ENCODE results near the gene RIC1. TPM values are rescaled to one million over a fixed set of nuclear protein-coding genes. Genes with fewer than 3 reads are reported as not detected.
"Not testable (repeated sequence)": the region's sequence is repeated elsewhere in the genome, so short reads cannot be mapped to it uniquely, and the experiment has no call there.

Gene RIC1, protein sequence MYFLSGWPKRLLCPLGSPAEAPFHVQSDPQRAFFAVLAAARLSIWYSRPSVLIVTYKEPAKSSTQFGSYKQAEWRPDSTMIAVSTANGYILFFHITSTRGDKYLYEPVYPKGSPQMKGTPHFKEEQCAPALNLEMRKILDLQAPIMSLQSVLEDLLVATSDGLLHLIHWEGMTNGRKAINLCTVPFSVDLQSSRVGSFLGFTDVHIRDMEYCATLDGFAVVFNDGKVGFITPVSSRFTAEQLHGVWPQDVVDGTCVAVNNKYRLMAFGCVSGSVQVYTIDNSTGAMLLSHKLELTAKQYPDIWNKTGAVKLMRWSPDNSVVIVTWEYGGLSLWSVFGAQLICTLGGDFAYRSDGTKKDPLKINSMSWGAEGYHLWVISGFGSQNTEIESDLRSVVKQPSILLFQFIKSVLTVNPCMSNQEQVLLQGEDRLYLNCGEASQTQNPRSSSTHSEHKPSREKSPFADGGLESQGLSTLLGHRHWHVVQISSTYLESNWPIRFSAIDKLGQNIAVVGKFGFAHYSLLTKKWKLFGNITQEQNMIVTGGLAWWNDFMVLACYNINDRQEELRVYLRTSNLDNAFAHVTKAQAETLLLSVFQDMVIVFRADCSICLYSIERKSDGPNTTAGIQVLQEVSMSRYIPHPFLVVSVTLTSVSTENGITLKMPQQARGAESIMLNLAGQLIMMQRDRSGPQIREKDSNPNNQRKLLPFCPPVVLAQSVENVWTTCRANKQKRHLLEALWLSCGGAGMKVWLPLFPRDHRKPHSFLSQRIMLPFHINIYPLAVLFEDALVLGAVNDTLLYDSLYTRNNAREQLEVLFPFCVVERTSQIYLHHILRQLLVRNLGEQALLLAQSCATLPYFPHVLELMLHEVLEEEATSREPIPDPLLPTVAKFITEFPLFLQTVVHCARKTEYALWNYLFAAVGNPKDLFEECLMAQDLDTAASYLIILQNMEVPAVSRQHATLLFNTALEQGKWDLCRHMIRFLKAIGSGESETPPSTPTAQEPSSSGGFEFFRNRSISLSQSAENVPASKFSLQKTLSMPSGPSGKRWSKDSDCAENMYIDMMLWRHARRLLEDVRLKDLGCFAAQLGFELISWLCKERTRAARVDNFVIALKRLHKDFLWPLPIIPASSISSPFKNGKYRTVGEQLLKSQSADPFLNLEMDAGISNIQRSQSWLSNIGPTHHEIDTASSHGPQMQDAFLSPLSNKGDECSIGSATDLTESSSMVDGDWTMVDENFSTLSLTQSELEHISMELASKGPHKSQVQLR (N-terminal part only)
- total RNA-seq (10 to 100 TPM; 15.4 to 33.1 (median 18.9) TPM), polyA plus RNA-seq (10 to 100 TPM in 1 of 3 donors, 1 to 10 TPM in 2; 3.6 to 11.3 (median 3.8) TPM)
- long read RNA-seq, donor 1, partial matches to known transcripts: 10 of 21 reads
- long read RNA-seq, donor 1, other reads (novel, unspliced or antisense): 11 of 21 reads
- long read RNA-seq, donor 2, partial matches to known transcripts: 14 of 14 reads
- long read RNA-seq, donor 2, other reads (novel, unspliced or antisense): 0 of 14 reads
- long read RNA-seq, donor 3, full-length matches to known transcripts: 1 of 11 reads
- long read RNA-seq, donor 3, partial matches to known transcripts: 10 of 11 reads
- long read RNA-seq, donor 3, other reads (novel, unspliced or antisense): 0 of 11 reads
- long read RNA-seq, donor 4, partial matches to known transcripts: 0 of 3 reads
- long read RNA-seq, donor 4, other reads (novel, unspliced or antisense): 3 of 3 reads
- long read RNA-seq, donor 5, full-length matches to known transcripts: 10 of 17 reads
- long read RNA-seq, donor 5, partial matches to known transcripts: 5 of 17 reads
- long read RNA-seq, donor 5, other reads (novel, unspliced or antisense): 2 of 17 reads
- long read RNA-seq, donor 6, partial matches to known transcripts: 1 of 2 reads
- long read RNA-seq, donor 6, other reads (novel, unspliced or antisense): 1 of 2 reads
- long read RNA-seq, donor 7: 0 reads
- long read RNA-seq, donor 8, partial matches to known transcripts: 33 of 33 reads
- long read RNA-seq, donor 8, other reads (novel, unspliced or antisense): 0 of 33 reads
- long read RNA-seq, donor 9, partial matches to known transcripts: 5 of 10 reads
- long read RNA-seq, donor 9, other reads (novel, unspliced or antisense): 5 of 10 reads
- long read RNA-seq, donor 10: 0 reads

DNA sequence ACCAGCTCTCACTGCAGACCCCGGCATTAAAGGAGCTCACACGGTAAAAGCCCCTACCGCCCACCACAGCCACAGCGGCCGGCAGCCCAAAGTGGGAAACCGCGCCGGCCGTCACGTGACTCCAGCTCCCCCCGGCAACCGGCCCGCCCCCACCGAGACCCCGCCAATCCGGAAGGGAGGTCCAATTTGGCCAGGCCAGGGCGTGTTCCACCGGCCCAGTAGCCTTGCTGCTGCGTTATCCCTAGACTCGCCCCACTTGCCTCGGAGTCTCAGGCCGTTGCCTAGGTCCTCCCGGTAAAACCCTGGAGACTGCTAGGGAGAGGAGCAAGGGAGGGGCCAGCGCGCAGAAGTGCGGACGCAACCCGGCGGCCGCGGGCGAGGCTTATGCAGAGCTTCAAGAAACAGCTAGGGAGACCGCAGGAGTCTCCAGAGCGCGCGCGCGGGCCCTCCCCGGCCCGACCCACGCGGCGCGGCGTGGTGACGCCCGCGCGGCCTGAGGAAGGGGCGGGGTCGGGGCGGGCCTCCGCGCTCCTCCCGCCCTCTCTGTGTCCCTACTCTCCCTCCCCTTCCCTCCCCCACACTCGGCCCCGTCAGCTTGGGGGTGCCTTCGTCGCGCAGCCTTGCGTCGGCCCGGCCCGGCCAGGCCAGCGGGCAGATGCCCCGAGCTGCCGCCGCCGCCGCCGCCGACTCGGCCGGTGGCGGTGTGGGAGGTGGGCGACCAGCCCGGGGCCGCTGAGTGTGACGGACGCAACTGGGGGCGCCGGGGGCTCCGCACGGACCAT is at the start of gene RIC1:
Gene RIC1, plus strand, starts transcription at position 578 of the 782 bp plus-strand sequence. Its CDS starts 203 bp downstream, at position 781.
- H3K4me3 ChIP-seq: peak within 1 kb of the TSS; percentile 64 to 97 (median 82)
- peak within 1 kb of the TSS; percentile 85 to 98 (median 92) for H3K27ac ChIP-seq
- no peaks in the 10 kb centered on the region for H3K27me3 ChIP-seq
- H3K4me1 ChIP-seq (replicated peaks in 1 of 2): peaks cover 14 to 51% of the 10 kb centered on the region in 2 donors
- 0 to 1% (median 0%) methylated on average over 16 to 84 of the region's 84 CpGs; no CpG with 5 or more reads in 1 of the 4 donors for WGBS, 4 donors
- peak; percentile 82 to 92 for TF ChIP-seq POLR2A (IDR thresholded peaks at IDR 0.05)
- TF ChIP-seq, protein P1, sequence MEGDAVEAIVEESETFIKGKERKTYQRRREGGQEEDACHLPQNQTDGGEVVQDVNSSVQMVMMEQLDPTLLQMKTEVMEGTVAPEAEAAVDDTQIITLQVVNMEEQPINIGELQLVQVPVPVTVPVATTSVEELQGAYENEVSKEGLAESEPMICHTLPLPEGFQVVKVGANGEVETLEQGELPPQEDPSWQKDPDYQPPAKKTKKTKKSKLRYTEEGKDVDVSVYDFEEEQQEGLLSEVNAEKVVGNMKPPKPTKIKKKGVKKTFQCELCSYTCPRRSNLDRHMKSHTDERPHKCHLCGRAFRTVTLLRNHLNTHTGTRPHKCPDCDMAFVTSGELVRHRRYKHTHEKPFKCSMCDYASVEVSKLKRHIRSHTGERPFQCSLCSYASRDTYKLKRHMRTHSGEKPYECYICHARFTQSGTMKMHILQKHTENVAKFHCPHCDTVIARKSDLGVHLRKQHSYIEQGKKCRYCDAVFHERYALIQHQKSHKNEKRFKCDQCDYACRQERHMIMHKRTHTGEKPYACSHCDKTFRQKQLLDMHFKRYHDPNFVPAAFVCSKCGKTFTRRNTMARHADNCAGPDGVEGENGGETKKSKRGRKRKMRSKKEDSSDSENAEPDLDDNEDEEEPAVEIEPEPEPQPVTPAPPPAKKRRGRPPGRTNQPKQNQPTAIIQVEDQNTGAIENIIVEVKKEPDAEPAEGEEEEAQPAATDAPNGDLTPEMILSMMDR (IDR thresholded peaks at IDR 0.05): peak in 1 of 6 experiments; percentile 40
- no peaks in the 10 kb centered on the region for H3K36me3 ChIP-seq (replicated peaks in 1 of 2)
- H3K9me3 ChIP-seq (replicated peaks in 1 of 3): no peaks in the 10 kb centered on the region
- intact Hi-C loops (cut with DNase I): no loop called here
- DNase-seq: peak; percentile 90 to 95 (median 93)

DNA sequence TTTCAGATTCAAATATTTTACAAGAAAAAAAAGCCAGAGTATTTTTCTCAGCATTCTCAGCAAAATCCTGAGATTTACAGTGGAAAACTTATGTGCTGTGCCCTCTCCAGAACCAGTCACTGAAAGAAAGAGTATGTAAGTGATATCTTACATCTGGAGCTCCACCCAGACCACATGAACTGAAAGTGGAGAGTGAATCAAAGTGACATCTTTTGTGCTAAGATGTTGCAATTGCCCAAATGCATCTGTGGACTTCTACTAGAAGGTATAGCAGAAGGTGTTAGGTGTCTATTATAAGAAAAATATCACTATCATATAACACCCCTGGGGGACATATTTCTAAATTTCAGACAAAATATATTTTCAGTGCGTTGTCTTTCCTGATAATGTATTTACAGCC is 49.0 kb upstream of the RIC1 start:
- no peak for TF ChIP-seq POLR2A (IDR thresholded peaks at IDR 0.05)
- TF ChIP-seq, protein P1 (IDR thresholded peaks at IDR 0.05): no peak
- no peaks in the 10 kb centered on the region for H3K27me3 ChIP-seq
- intact Hi-C loops (cut with DNase I): no loop called here

DNA sequence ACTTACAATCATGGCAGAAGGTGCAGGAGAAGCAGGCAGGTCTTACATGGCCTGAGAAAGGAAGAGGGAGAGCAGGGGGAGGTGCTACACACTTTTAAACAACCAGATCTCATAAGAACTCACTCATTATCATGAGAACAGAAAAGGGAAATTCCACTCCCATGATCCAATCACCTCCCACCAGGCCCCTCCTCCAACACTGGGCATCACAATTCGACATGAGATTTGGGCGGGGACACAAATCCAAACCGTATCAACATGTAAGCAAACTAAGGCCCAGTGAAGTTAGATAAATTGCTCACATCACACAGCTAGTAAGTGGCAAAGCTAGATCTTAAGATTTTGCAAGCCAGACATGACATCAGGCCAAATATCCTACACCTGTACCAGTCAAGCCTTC is 48.3 kb upstream of the RIC1 start:
- intact Hi-C loops (cut with DNase I): no loop called here
- TF ChIP-seq POLR2A (IDR thresholded peaks at IDR 0.05): no peak
- TF ChIP-seq, protein P1 (IDR thresholded peaks at IDR 0.05): no peak
- Histone ChIP-seq H3K9me3 (replicated peaks in 1 of 3) (no peaks in the 10 kb centered on the region), H3K4me1 (replicated peaks in 1 of 2) (no peaks in the 10 kb centered on the region), H3K36me3 (replicated peaks in 1 of 2) (no peaks in the 10 kb centered on the region), H3K4me3 (no peak overlapping the region), H3K27me3 (no peaks in the 10 kb centered on the region), H3K27ac (no peak overlapping the region)
- WGBS, 4 donors: 71 to 91% (median 90%) methylated on average over 3 of the region's 3 CpGs
- no peak for DNase-seq

More for the DNA sequence above, 49.0 kb upstream of the RIC1 start:
- 78 to 94% (median 81%) methylated on average over 1 of the region's 1 CpG for WGBS, 4 donors
- Histone ChIP-seq H3K36me3 (replicated peaks in 1 of 2) (no peaks in the 10 kb centered on the region), H3K9me3 (replicated peaks in 1 of 3) (no peaks in the 10 kb centered on the region), H3K4me1 (replicated peaks in 1 of 2) (no peaks in the 10 kb centered on the region), H3K4me3 (no peak overlapping the region), H3K27ac (no peak overlapping the region)
- DNase-seq: no peak

DNA sequence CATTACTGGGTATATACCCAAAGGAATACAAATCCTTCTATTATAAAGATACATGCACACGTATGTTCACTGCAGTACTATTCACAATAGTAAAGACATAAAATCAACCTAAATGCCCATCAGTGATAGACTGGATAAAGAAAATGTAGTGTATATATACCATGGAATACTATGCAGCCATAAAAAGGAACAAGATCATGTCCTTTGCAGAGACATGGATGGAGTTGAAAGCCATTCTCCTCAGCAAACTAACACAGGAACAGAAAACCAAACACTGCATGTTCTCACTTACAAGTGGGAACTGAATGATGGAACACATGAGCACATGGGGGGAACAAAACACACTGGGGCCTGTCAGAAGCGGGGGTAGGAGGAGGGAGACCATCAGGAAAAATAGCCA is 47.2 kb upstream of the RIC1 start:
- H3K27me3 ChIP-seq; H3K36me3 ChIP-seq (replicated peaks in 1 of 2); H3K27ac ChIP-seq; H3K4me1 ChIP-seq (replicated peaks in 1 of 2); H3K4me3 ChIP-seq; intact Hi-C loops (cut with DNase I); H3K9me3 ChIP-seq (replicated peaks in 1 of 3); DNase-seq: not testable (repeated sequence)
- 90 to 95% (median 95%) methylated on average over 2 of the region's 2 CpGs for WGBS, 4 donors

Data from adrenal gland (tissue), 19 donors.